Lower leg skin (tissue), 4 donors: Measurements from ENCODE around the gene SYTL1. TPM values are rescaled to one million over a fixed set of nuclear protein-coding genes. Genes with fewer than 3 reads are reported as not detected.

Experiments used
- DNase-seq, 2 donors: peaks; one replicate each; pipeline ENCODE4 v3.0.0-alpha.2; 2019; ENCODE audit warnings: low spot score in 2 of 2
- H3K4me3 ChIP-seq: fragments of 200-600 bp; sonication (generic); 2 replicates; pipeline ENCODE4 v1.5.1; 2017; ENCODE audit warnings: mild to moderate bottlenecking, low read depth; ENCODE audit not compliant: poor library complexity, severe bottlenecking
- CTCF ChIP-seq, 3 donors: fragments of 450-650 bp; IDR thresholded peaks; one replicate each; pipeline ENCODE4 v1.5.1; 2016; ENCODE audit warnings: antibody characterized with exemption in 3 of 3, mild to moderate bottlenecking in 3 of 3, moderate library complexity in 2 of 3
- POLR2A ChIP-seq, 2 donors: fragments of 450-650 bp; IDR thresholded peaks; one replicate each; pipeline ENCODE4 v1.6.1; 2016 to 2017; ENCODE audit warnings: antibody characterized with exemption in 2 of 2, mild to moderate bottlenecking in 1 of 2, moderate library complexity in 1 of 2
- WGBS, 2 donors: methylation state at CpG; one replicate each; pipeline ENCODE4 v1.1.5; 2018; 5-methylcytosine and 5-hydroxymethylcytosine counted together
- intact Hi-C: fragments of 100-400 bp; cut with DNase I; formaldehyde crosslinking; loops from one replicate; pipeline ENCODE4 v1.15.0; 2023; ENCODE audit warnings: low total_unique reads
- total RNA-seq, 4 donors: library from RNA; depleted of rRNA; stranded (reverse); fragments of >200 nt; gene quantifications; one replicate each; pipeline ENCODE4 v1.1.0, GENCODE V29; 2016

SYTL1 gene
- total RNA-seq, 4 donors from 2014 or later = 183 to 231 (median 219) TPM

- WGBS, 2 donors = 3 to 6% methylated on average over 27 to 37 of the region's 69 CpGs
- peak; percentile 83 to 98 for DNase-seq
- H3K4me3 ChIP-seq = peak within 1 kb of the TSS; percentile 15
- TF ChIP-seq POLR2A (IDR thresholded peaks at IDR 0.05) = no peak
- TF ChIP-seq CTCF (IDR thresholded peaks at IDR 0.05) = peak in 1 of 3 donors; percentile 65
- intact Hi-C loops = loop anchor here (10.0 kb wide), 1 partner anchor 287 kb away; no protein-coding TSS in a partner anchor
These were observed 50.4 kb downstream of the SYTL1 start, which contains the start of gene GPR3 for GRCh38 chr1:27392096-27392777. Gene GPR3, plus strand, starts transcription at chr1:27392622. Its CDS starts 1,177 bp downstream, at chr1:27393799.

- intact Hi-C loops = loop anchor here (10.0 kb wide), 1 partner anchor 288 kb away; no protein-coding TSS in a partner anchor
- H3K4me3 ChIP-seq = peak overlapping the region; percentile 15
- no peak for DNase-seq
- no peak for TF ChIP-seq CTCF (IDR thresholded peaks at IDR 0.05)
- TF ChIP-seq POLR2A (IDR thresholded peaks at IDR 0.05) = no peak
- 35 to 43% methylated on average over 22 to 30 of the region's 30 CpGs for WGBS, 2 donors
These were observed 51.2 kb downstream of the SYTL1 start for GRCh38 chr1:27392778-27393635.

- intact Hi-C loops = loop anchor here (2.0 to 10.0 kb wide), 2 partner anchors 93 to 289 kb away; no protein-coding TSS in a partner anchor
- no peak overlapping the region for H3K4me3 ChIP-seq
- no peak for DNase-seq
- 95 to 97% methylated on average over 17 of the region's 18 CpGs for WGBS, 2 donors
- TF ChIP-seq CTCF (IDR thresholded peaks at IDR 0.05) (no peak), POLR2A (IDR thresholded peaks at IDR 0.05) (no peak)
These were observed 51.9 kb downstream of the SYTL1 start for GRCh38 chr1:27393641-27394281.

GRCh38 chr1:27394282-27394658 lies 52.4 kb downstream of the SYTL1 start:
- intact Hi-C loops = loop anchor here (2.0 to 10.0 kb wide), 2 partner anchors 93 to 289 kb away; no protein-coding TSS in a partner anchor
- no peak for DNase-seq
- 94 to 96% methylated on average over 9 of the region's 9 CpGs for WGBS, 2 donors
- no peak overlapping the region for H3K4me3 ChIP-seq
- TF ChIP-seq CTCF (IDR thresholded peaks at IDR 0.05) (no peak), POLR2A (IDR thresholded peaks at IDR 0.05) (no peak)

- no peak for TF ChIP-seq CTCF (IDR thresholded peaks at IDR 0.05)
- no peak for TF ChIP-seq POLR2A (IDR thresholded peaks at IDR 0.05)
- 75 to 79% methylated on average over 1 of the region's 1 CpG for WGBS, 2 donors
These were observed 53.1 kb downstream of the SYTL1 start for GRCh38 chr1:27394925-27395324.

More at GRCh38 chr1:27394925-27395324, 53.1 kb downstream of the SYTL1 start:
- H3K4me3 ChIP-seq = no peak overlapping the region
- intact Hi-C loops = loop anchor here (2.0 to 10.0 kb wide), 2 partner anchors 94 to 290 kb away; no protein-coding TSS in a partner anchor
- no peak for DNase-seq
